ENCODE measurements around the gene CARD11. TPM values are rescaled to one million over a fixed set of nuclear protein-coding genes. Genes with fewer than 3 reads are reported as not detected.

Gene CARD11
- total RNA-seq, 4 donors from 2014 or later: 0.26 to 2.0 (median 0.70) TPM

- Histone ChIP-seq H3K36me3 (no peaks in the 10 kb centered on the region), H3K27me3 (peaks cover 0 to 67% (median 0%) of the 10 kb centered on the region in 4 donors), H3K27ac (replicated peaks in 1 of 4) (no peak overlapping the region), H3K4me1 (no peaks in the 10 kb centered on the region), H3K4me3 (no peak overlapping the region), H3K9me3 (no peaks in the 10 kb centered on the region)
- intact Hi-C loops (cut with DNase I): no loop called here
- WGBS: 88% methylated on average over 15 of the region's 19 CpGs
- TF ChIP-seq EP300 (IDR thresholded peaks at IDR 0.05): no peak
- no peak for TF ChIP-seq POLR2A (IDR thresholded peaks at IDR 0.05; ENCODE audit: low read depth)
- no peak for TF ChIP-seq POLR2AphosphoS5 (IDR thresholded peaks at IDR 0.05)
- no peak for TF ChIP-seq CTCF (IDR thresholded peaks at IDR 0.05)
- no peak for DNase-seq (ENCODE audit: extremely low spot score)
Observed at GRCh38 chr7:2937701-2938513, 105.8 kb downstream of the CARD11 start.

GRCh38 chr7:2936891-2937580 is 106.6 kb downstream of the CARD11 start:
- peaks cover 0 to 67% (median 0%) of the 10 kb centered on the region in 4 donors for H3K27me3 ChIP-seq
- no peaks in the 10 kb centered on the region for H3K4me1 ChIP-seq
- no peak overlapping the region for H3K27ac ChIP-seq (replicated peaks in 1 of 4)
- intact Hi-C loops (cut with DNase I): no loop called here
- TF ChIP-seq POLR2AphosphoS5 (IDR thresholded peaks at IDR 0.05) (no peak), EP300 (IDR thresholded peaks at IDR 0.05) (no peak), CTCF (IDR thresholded peaks at IDR 0.05) (no peak), POLR2A (IDR thresholded peaks at IDR 0.05; ENCODE audit: low read depth) (no peak)
- DNase-seq (ENCODE audit: extremely low spot score): no peak
- WGBS: 90% methylated on average over 29 of the region's 29 CpGs
- no peaks in the 10 kb centered on the region for H3K36me3 ChIP-seq
- H3K9me3 ChIP-seq: no peaks in the 10 kb centered on the region
- H3K4me3 ChIP-seq: no peak overlapping the region

- no peak overlapping the region for H3K27ac ChIP-seq (replicated peaks in 1 of 4)
- DNase-seq (ENCODE audit: extremely low spot score): no peak
- H3K36me3 ChIP-seq: no peaks in the 10 kb centered on the region
- intact Hi-C loops (cut with DNase I): no loop called here
- TF ChIP-seq CTCF (IDR thresholded peaks at IDR 0.05) (no peak), EP300 (IDR thresholded peaks at IDR 0.05) (no peak), POLR2A (IDR thresholded peaks at IDR 0.05; ENCODE audit: low read depth) (no peak), POLR2AphosphoS5 (IDR thresholded peaks at IDR 0.05) (no peak)
- peaks cover 0 to 60% (median 0%) of the 10 kb centered on the region in 4 donors for H3K27me3 ChIP-seq
- no peak overlapping the region for H3K4me3 ChIP-seq
- H3K9me3 ChIP-seq: no peaks in the 10 kb centered on the region
- 87% methylated on average over 8 of the region's 8 CpGs for WGBS
- no peaks in the 10 kb centered on the region for H3K4me1 ChIP-seq
Observed at GRCh38 chr7:2936301-2936700, 107.4 kb downstream of the CARD11 start.

- no peak overlapping the region for H3K4me3 ChIP-seq
- H3K27ac ChIP-seq (replicated peaks in 1 of 4): no peak overlapping the region
- intact Hi-C loops (cut with DNase I): no loop called here
- 85% methylated on average over 16 of the region's 20 CpGs for WGBS
- H3K27me3 ChIP-seq: peaks cover 0 to 63% (median 0%) of the 10 kb centered on the region in 4 donors
- H3K9me3 ChIP-seq: no peaks in the 10 kb centered on the region
- H3K36me3 ChIP-seq: no peaks in the 10 kb centered on the region
- TF ChIP-seq CTCF (IDR thresholded peaks at IDR 0.05): no peak
- TF ChIP-seq POLR2AphosphoS5 (IDR thresholded peaks at IDR 0.05): no peak
- TF ChIP-seq EP300 (IDR thresholded peaks at IDR 0.05): no peak
- no peak for TF ChIP-seq POLR2A (IDR thresholded peaks at IDR 0.05; ENCODE audit: low read depth)
- no peak for DNase-seq (ENCODE audit: extremely low spot score)
- no peaks in the 10 kb centered on the region for H3K4me1 ChIP-seq
Observed at GRCh38 chr7:2934984-2935740, 108.5 kb downstream of the CARD11 start.

Data from esophagus muscularis mucosa (tissue), 4 donors.